Chondrocyte (in vitro differentiated cells): ENCODE data around the gene GBF1. TPM values are rescaled to one million over a fixed set of nuclear protein-coding genes. Genes with fewer than 3 reads are reported as not detected.

Experiments
- DNase-seq: peaks from one replicate; pipeline ENCODE4 v3.0.0; 2021; ENCODE audit warnings: mixed read lengths, low spot score
- H3K27ac Mint-ChIP-seq: one replicate; pipeline ENCODE4 v1.8.0; 2021; ENCODE audit warnings: mild to moderate bottlenecking, moderate library complexity, mixed read lengths; ENCODE audit not compliant: unreplicated experiment
- H3K27me3 Mint-ChIP-seq: 2 replicates; pipeline ENCODE4 v1.8.0; 2021; ENCODE audit warnings: low read depth, mixed read lengths
- H3K36me3 Mint-ChIP-seq: 2 replicates; pipeline ENCODE4 v1.8.0; 2021; ENCODE audit warnings: low read depth, mixed read lengths
- H3K4me1 Mint-ChIP-seq: 2 replicates; pipeline ENCODE4 v1.8.0; 2021; ENCODE audit warnings: low read depth, mild to moderate bottlenecking, mixed read lengths
- H3K4me3 Mint-ChIP-seq: one replicate; pipeline ENCODE4 v1.8.0; 2021; ENCODE audit warnings: mild to moderate bottlenecking, moderate library complexity, mixed read lengths; ENCODE audit not compliant: unreplicated experiment
- H3K9me3 Mint-ChIP-seq: 2 replicates; pipeline ENCODE4 v1.8.0; 2021; ENCODE audit warnings: low read depth, mixed read lengths
- total RNA-seq: library from RNA; stranded (reverse); gene quantifications from 3 replicates; pipeline ENCODE4 v1.2.1, GENCODE V29; 2021
- TF ChIP-seq, protein P1 (sequence below): fragments of 200-600 bp; sonication (generic); IDR thresholded peaks from 2 replicates; pipeline ENCODE4 v1.5.0; 2021; ENCODE audit warnings: antibody characterized with exemption, mild to moderate bottlenecking, moderate library complexity

The GBF1 gene
- total RNA-seq, 1 donor from 2014 or later: 59.7 TPM

DNA sequence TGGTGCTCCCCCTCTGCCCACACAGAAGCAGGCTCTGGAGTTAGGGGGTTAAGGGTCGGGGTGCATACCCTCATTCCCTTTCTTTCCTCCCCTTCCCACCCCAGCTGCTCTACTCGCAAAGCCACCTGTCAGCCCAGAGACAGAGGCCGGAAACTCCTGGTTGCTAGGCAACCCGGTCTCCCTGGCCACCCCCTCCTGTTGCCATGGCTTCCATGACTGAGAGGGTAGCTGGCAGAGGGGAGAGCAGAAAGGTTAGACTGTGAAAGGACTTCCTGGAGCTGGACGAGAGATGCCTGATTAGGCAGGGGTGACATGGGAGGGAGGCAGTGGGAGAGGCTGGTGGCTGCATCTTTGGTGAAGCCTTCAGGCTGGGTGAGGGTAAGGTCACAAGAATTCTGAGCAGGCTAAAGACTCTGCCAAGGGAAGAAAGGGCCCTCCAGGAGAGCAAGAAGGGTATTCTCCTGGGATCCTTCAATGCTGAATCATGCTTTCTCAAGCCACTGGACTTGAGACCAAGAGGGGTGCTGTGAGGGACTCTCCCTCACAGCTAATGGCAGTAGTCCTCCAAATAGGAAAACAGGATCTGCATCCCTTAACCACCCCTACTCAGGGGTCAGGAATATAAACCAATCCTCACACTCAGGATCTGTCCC, 167.8 kb downstream of the GBF1 start:
- Mint-ChIP-seq H3K27ac (no peak overlapping the region), H3K4me3 (no peak overlapping the region), H3K9me3 (no peaks in the 10 kb centered on the region), H3K4me1 (peaks cover 24% of the 10 kb centered on the region), H3K36me3 (no peaks in the 10 kb centered on the region), H3K27me3 (peaks cover 38% of the 10 kb centered on the region)
- no peak for DNase-seq
- TF ChIP-seq, protein P1, sequence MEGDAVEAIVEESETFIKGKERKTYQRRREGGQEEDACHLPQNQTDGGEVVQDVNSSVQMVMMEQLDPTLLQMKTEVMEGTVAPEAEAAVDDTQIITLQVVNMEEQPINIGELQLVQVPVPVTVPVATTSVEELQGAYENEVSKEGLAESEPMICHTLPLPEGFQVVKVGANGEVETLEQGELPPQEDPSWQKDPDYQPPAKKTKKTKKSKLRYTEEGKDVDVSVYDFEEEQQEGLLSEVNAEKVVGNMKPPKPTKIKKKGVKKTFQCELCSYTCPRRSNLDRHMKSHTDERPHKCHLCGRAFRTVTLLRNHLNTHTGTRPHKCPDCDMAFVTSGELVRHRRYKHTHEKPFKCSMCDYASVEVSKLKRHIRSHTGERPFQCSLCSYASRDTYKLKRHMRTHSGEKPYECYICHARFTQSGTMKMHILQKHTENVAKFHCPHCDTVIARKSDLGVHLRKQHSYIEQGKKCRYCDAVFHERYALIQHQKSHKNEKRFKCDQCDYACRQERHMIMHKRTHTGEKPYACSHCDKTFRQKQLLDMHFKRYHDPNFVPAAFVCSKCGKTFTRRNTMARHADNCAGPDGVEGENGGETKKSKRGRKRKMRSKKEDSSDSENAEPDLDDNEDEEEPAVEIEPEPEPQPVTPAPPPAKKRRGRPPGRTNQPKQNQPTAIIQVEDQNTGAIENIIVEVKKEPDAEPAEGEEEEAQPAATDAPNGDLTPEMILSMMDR: no peak

DNA sequence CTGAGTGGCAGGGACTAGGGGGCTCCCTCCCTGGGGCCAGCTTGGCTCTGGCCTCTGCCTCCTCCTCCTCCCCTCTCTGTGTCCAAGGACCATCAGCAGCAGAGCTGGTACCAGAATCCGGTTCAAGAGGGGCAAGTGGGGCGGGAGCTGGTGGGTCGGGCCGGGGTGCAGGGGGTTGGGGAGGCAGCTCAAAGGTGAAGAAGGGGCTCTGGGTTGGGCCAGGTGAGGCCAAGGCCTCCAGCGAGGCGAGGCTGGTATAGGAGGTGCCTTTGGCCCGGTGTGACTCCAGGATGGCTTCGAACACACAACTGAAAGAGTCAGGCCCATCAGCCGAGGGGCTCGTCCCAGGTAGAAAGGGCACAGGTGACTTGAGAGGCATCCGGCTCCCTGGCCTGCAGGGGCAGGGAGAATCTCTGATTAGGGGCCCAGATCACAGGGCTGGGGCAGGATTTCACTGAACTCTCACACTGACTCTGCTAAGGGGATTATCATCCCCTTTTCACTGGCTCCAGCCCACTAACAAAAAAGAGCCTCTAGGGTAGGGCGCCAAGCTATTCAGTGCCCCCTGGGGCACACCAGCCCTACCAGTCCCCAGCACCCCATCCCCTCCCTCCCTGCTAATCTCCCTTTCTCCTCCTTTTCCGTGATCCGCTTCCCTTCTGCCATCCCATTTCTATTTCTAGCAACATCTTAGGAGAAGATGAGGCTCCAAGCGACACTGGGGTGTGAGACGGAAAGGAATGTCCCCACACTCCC, 168.7 kb downstream of the GBF1 start:
- peaks cover 41% of the 10 kb centered on the region for H3K27me3 Mint-ChIP-seq
- H3K9me3 Mint-ChIP-seq: no peaks in the 10 kb centered on the region
- no peaks in the 10 kb centered on the region for H3K36me3 Mint-ChIP-seq
- peaks cover 20% of the 10 kb centered on the region for H3K4me1 Mint-ChIP-seq
- no peak for DNase-seq
- no peak overlapping the region for H3K27ac Mint-ChIP-seq
- TF ChIP-seq, protein P1: no peak
- H3K4me3 Mint-ChIP-seq: no peak overlapping the region

DNA sequence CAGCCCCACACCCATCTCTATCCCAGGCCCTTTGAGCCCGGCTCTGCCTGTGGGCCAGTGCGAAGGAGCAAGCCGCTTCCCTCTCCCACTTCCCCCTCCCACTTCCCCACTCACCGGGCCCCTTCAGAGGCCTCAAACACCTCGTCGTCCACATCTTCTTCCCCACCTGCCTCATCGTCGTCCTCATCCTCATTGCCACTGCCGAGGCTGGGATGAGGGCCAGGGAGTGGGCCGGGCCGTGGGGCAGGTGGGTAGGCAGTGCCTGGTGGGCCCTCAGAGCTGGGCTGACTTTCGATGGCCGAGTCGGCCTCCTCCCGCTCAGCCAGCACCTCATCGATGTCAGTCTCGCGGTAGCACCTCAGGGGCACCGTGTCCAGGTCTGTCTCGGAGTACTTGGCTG, 169.4 kb downstream of the GBF1 start:
- TF ChIP-seq, protein P1: no peak
- H3K36me3 Mint-ChIP-seq: no peaks in the 10 kb centered on the region
- no peak overlapping the region for H3K27ac Mint-ChIP-seq
- peaks cover 23% of the 10 kb centered on the region for H3K4me1 Mint-ChIP-seq
- H3K9me3 Mint-ChIP-seq: no peaks in the 10 kb centered on the region
- peaks cover 38% of the 10 kb centered on the region for H3K27me3 Mint-ChIP-seq
- H3K4me3 Mint-ChIP-seq: no peak overlapping the region
- no peak for DNase-seq

DNA sequence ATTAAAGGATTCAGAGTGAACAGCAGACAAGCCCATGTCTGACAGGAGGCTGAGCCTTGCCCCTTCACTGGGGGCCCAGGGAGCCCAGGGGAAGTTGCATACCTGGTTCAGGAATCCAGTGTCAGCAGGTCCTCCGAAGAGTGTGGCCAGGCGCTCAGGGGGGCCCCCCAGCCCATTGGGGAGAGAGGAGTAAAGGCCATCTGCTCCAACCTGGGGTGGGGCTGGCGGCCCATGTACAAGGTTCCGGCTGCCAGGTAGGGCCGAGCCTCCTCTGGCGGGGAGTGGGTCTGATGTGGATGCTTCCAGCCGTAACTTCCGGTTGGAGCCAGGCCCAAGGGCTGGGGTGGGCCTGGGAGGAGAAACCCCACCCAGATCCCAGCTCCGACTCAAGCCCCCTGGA, 171.0 kb downstream of the GBF1 start:
- Mint-ChIP-seq H3K36me3 (no peaks in the 10 kb centered on the region), H3K9me3 (no peaks in the 10 kb centered on the region), H3K27me3 (peaks cover 26% of the 10 kb centered on the region), H3K4me1 (peaks cover 23% of the 10 kb centered on the region), H3K27ac (no peak overlapping the region), H3K4me3 (no peak overlapping the region)
- TF ChIP-seq, protein P1: no peak
- no peak for DNase-seq

DNA sequence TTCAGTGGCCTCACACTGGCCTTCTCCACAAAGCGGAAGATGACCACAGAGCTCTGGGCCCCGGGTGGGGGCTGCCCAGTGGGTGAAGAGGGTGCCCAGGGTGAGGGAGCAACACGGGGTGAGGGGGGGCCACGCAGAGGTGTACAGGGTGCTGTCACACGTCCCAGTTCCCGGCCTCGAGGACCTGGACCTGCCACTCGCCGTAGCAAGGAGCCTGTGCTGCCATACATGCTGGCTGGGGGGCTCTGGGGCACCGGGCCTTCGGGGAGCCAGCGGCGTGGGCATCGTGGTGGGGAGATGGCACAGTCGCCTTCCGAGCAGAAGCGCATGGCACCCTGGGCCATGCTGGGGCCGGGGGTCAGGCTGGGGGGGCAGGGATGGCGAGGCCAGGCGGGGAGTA, 171.4 kb downstream of the GBF1 start:
- H3K4me3 Mint-ChIP-seq: no peak overlapping the region
- H3K9me3 Mint-ChIP-seq: no peaks in the 10 kb centered on the region
- H3K27me3 Mint-ChIP-seq: peaks cover 23% of the 10 kb centered on the region
- H3K27ac Mint-ChIP-seq: no peak overlapping the region
- H3K4me1 Mint-ChIP-seq: peaks cover 21% of the 10 kb centered on the region
- no peaks in the 10 kb centered on the region for H3K36me3 Mint-ChIP-seq
- TF ChIP-seq, protein P1: no peak
- DNase-seq: no peak
